ENCODE data around the gene ZSWIM5.

- TF ChIP-seq CTCF (IDR thresholded peaks at IDR 0.05; ENCODE audit: low read length) (no peak), EZH2 (optimal IDR thresholded peaks at IDR 0.05; ENCODE audit: low read depth, low read length) (no peak)
These were observed 15.0 kb downstream of the ZSWIM5 start for GRCh38 chr1:45191418-45191783.
